NCI-H2227 treated with DMSO at 0.1 percent for 48 hours (cell line): Measurements from ENCODE around the gene PSORS1C1.
"Not testable (repeated sequence)": the region's sequence is repeated elsewhere in the genome, so short reads cannot be mapped to it uniquely, and the experiment has no call there.

Source experiments
- DNase-seq: peaks from one replicate; lab custom pipeline; 2025; lab: John Stamatoyannopoulos, UW

PSORS1C1 gene

GRCh38 chr6:31158863-31159855, 44.6 kb downstream of the PSORS1C1 start:
- DNase-seq = no peak

GRCh38 chr6:31161216-31162126, 46.9 kb downstream of the PSORS1C1 start:
- DNase-seq = no peak

- no peak for DNase-seq
Measured at GRCh38 chr6:31162463-31163165, 48.0 kb downstream of the PSORS1C1 start.

- DNase-seq = no peak
Measured at GRCh38 chr6:31163922-31164321, 49.3 kb downstream of the PSORS1C1 start.

- not testable (repeated sequence) for DNase-seq
Measured at GRCh38 chr6:31164475-31165063, 50.0 kb downstream of the PSORS1C1 start.

GRCh38 chr6:31165064-31165832, 50.6 kb downstream of the PSORS1C1 start:
- not testable (repeated sequence) for DNase-seq

- no peak for DNase-seq
Measured at GRCh38 chr6:31165986-31166385, 51.4 kb downstream of the PSORS1C1 start.

- no peak for DNase-seq
Measured at GRCh38 chr6:31168606-31169005, 54.0 kb downstream of the PSORS1C1 start.

GRCh38 chr6:31169123-31169857, 54.7 kb downstream of the PSORS1C1 start:
- peak; percentile 10 for DNase-seq

- DNase-seq = not testable (repeated sequence)
Measured at GRCh38 chr6:31169858-31170599, 55.4 kb downstream of the PSORS1C1 start.

- DNase-seq = no peak
Measured at GRCh38 chr6:31170600-31170881, 55.9 kb downstream of the PSORS1C1 start, which contains the start of gene POU5F1. POU5F1 (minus strand) TSS chr6:31170682; CDS start chr6:31170620, 62 bp downstream.

- DNase-seq = no peak
Measured at GRCh38 chr6:31170987-31171671, 56.5 kb downstream of the PSORS1C1 start.

GRCh38 chr6:31171931-31172905, 57.6 kb downstream of the PSORS1C1 start:
- DNase-seq = no peak

- no peak for DNase-seq
Measured at GRCh38 chr6:31172973-31173384, 58.4 kb downstream of the PSORS1C1 start.

- DNase-seq = no peak
Measured at GRCh38 chr6:31173406-31173805, 58.8 kb downstream of the PSORS1C1 start.

GRCh38 chr6:31174378-31174777, 59.8 kb downstream of the PSORS1C1 start:
- no peak for DNase-seq

GRCh38 chr6:31175971-31176370, 61.4 kb downstream of the PSORS1C1 start:
- no peak for DNase-seq
